CD4-positive, alpha-beta memory T cell (primary cell): ENCODE results near the gene APAF1. TPM values are rescaled to one million over a fixed set of nuclear protein-coding genes. Genes with fewer than 3 reads are reported as not detected.
"Not testable (repeated sequence)": the region's sequence is repeated elsewhere in the genome, so short reads cannot be mapped to it uniquely, and the experiment has no call there.

Experiments
- CTCF ChIA-PET: fragments of 350-600 bp; sonication (Branson Sonifier 250); formaldehyde crosslinking; loops from one replicate; lab custom pipeline; 2021; ENCODE audit warnings: inconsistent platforms; ENCODE audit not compliant: partially characterized antibody; lab: Charles Lee
- POLR2A ChIA-PET: fragments of 350-600 bp; sonication (Branson Sonifier 250); formaldehyde crosslinking; loops from one replicate; lab custom pipeline; 2021; ENCODE audit not compliant: partially characterized antibody; lab: Charles Lee
- DNase-seq, 5 donors: peaks; one replicate each; pipeline versions ENCODE4 v3.0.0 to v3.0.0-alpha.2; 2020 to 2022; ENCODE audit warnings: mixed read lengths in 1 of 5
- H3K27ac ChIP-seq: one replicate; pipeline ENCODE4 v1.7.0; 2013; ENCODE audit warnings: low read depth, low read length
- H3K27me3 ChIP-seq: 2 replicates; pipeline ENCODE4 v1.7.0; 2013; ENCODE audit warnings: mild to moderate bottlenecking, low read length, moderate library complexity; ENCODE audit not compliant: insufficient read depth
- H3K36me3 ChIP-seq: 2 replicates; pipeline ENCODE4 v1.7.0; 2013; ENCODE audit warnings: mild to moderate bottlenecking, low read length, moderate library complexity; ENCODE audit not compliant: insufficient read depth
- H3K4me1 ChIP-seq: 2 replicates; pipeline ENCODE4 v1.7.0; 2013; ENCODE audit warnings: mild to moderate bottlenecking, low read length, moderate library complexity; ENCODE audit not compliant: insufficient read depth
- H3K4me3 ChIP-seq, 2 donors: one replicate each; pipeline ENCODE4 v1.7.0; 2013; ENCODE audit warnings: low read length in 2 of 2, mild to moderate bottlenecking in 1 of 2
- H3K9me3 ChIP-seq, 2 donors: one replicate each; pipeline ENCODE4 v1.7.0; 2013; ENCODE audit warnings: low read length in 2 of 2, control low read depth in 1 of 2; ENCODE audit not compliant: control insufficient read depth in 1 of 2
- H3K27ac Mint-ChIP-seq, 7 donors: one replicate each; pipeline ENCODE4 v1.8.0; 2020 to 2021; ENCODE audit warnings: mixed read lengths in 7 of 7, mild to moderate bottlenecking in 6 of 7, inconsistent platforms in 3 of 7, moderate library complexity in 3 of 7
- H3K27me3 Mint-ChIP-seq, 2 donors: one replicate each; pipeline ENCODE4 v1.8.0; 2020 to 2021; ENCODE audit warnings: mixed read lengths in 2 of 2
- H3K36me3 Mint-ChIP-seq, 2 donors: one replicate each; pipeline ENCODE4 v1.8.0; 2020 to 2021; ENCODE audit warnings: mixed read lengths in 2 of 2, inconsistent platforms in 1 of 2, mild to moderate bottlenecking in 1 of 2
- H3K4me1 Mint-ChIP-seq, 4 donors: one replicate each; pipeline ENCODE4 v1.8.0; 2020 to 2021; ENCODE audit warnings: mixed read lengths in 4 of 4, mild to moderate bottlenecking in 1 of 4
- H3K4me3 Mint-ChIP-seq, 8 donors: one replicate each; pipeline ENCODE4 v1.8.0; 2020 to 2021; ENCODE audit warnings: mixed read lengths in 8 of 8, mild to moderate bottlenecking in 7 of 8, moderate library complexity in 6 of 8, inconsistent platforms in 3 of 8
- H3K9me3 Mint-ChIP-seq, 8 donors: one replicate each; pipeline ENCODE4 v1.8.0; 2020 to 2021; ENCODE audit warnings: mixed read lengths in 8 of 8, mild to moderate bottlenecking in 5 of 8, inconsistent platforms in 3 of 8, moderate library complexity in 1 of 8
- intact Hi-C: fragments of 100-400 bp; cut with micrococcal nuclease; formaldehyde crosslinking; loops from one replicate; pipeline ENCODE4 v1.15.1; 2023
- polyA plus RNA-seq, 2 donors: library from polyadenylated mRNA; unstranded; fragments of 300-500 nt; fragmentation: Illumina TruSeq; gene quantifications; one replicate each; pipeline ENCODE4 v1.2.3, GENCODE V29; 2021
- total RNA-seq, 2 experiments: library from RNA; stranded (reverse); gene quantifications; one replicate each; pipeline ENCODE4 v1.2.3, GENCODE V29; 2021

APAF1 gene
- total and polyA plus RNA-seq, 4 experiments from 2014 or later, result 5.3 to 32.2 (median 20.1) TPM

GRCh38 chr12:98751580-98752115, 106.6 kb downstream of the APAF1 start:
- Mint-ChIP-seq H3K9me3 (no peaks in the 10 kb centered on the region), H3K4me1 (peaks cover 4 to 7% (median 5%) of the 10 kb centered on the region in 4 donors), H3K36me3 (no peaks in the 10 kb centered on the region), H3K27ac (no peak overlapping the region), H3K27me3 (peaks cover 9 to 13% of the 10 kb centered on the region in 2 donors), H3K4me3 (no peak overlapping the region)
- Histone ChIP-seq H3K9me3 (no peaks in the 10 kb centered on the region), H3K36me3 (no peaks in the 10 kb centered on the region), H3K27me3 (no peaks in the 10 kb centered on the region), H3K4me1 (no peaks in the 10 kb centered on the region), H3K27ac (no peak overlapping the region), H3K4me3 (no peak overlapping the region)
- ChIA-PET POLR2A (no interaction called here), CTCF (interaction anchor here (3.2 kb wide), 1 partner anchor 9 kb away, joined by 9 read pairs; no protein-coding TSS in a partner anchor)
- intact Hi-C loops, result no loop called here
- no peak for DNase-seq

GRCh38 chr12:98752726-98753125, 107.6 kb downstream of the APAF1 start:
- ChIA-PET POLR2A (no interaction called here), CTCF (interaction anchor here (3.2 kb wide), 1 partner anchor 10 kb away, joined by 9 read pairs; no protein-coding TSS in a partner anchor)
- Mint-ChIP-seq H3K27ac (no peak overlapping the region), H3K9me3 (no peaks in the 10 kb centered on the region), H3K27me3 (peaks cover 3 to 5% of the 10 kb centered on the region in 2 donors), H3K36me3 (no peaks in the 10 kb centered on the region), H3K4me3 (no peak overlapping the region), H3K4me1 (peaks cover 4 to 7% (median 5%) of the 10 kb centered on the region in 4 donors)
- Histone ChIP-seq H3K4me1 (no peaks in the 10 kb centered on the region), H3K4me3 (no peak overlapping the region), H3K36me3 (no peaks in the 10 kb centered on the region), H3K9me3 (no peaks in the 10 kb centered on the region), H3K27me3 (no peaks in the 10 kb centered on the region), H3K27ac (no peak overlapping the region)
- intact Hi-C loops, result no loop called here
- no peak for DNase-seq

GRCh38 chr12:98754095-98754494, 109.0 kb downstream of the APAF1 start:
- CTCF ChIA-PET, result interaction anchor here (0.9 kb wide), 1 partner anchor 187 kb away, joined by 4 read pairs; no protein-coding TSS in a partner anchor
- H3K27ac Mint-ChIP-seq, result peak overlapping the region in 2 of 7 donors; percentile 3 to 44
- H3K36me3 Mint-ChIP-seq, result no peaks in the 10 kb centered on the region
- no peaks in the 10 kb centered on the region for H3K4me1 ChIP-seq
- no peak for DNase-seq
- H3K9me3 ChIP-seq, result no peaks in the 10 kb centered on the region
- POLR2A ChIA-PET, result no interaction called here
- intact Hi-C loops, result no loop called here
- no peak overlapping the region for H3K4me3 Mint-ChIP-seq
- H3K9me3 Mint-ChIP-seq, result no peaks in the 10 kb centered on the region
- peaks cover 0 to 3% of the 10 kb centered on the region in 2 donors for H3K27me3 Mint-ChIP-seq
- H3K27me3 ChIP-seq, result no peaks in the 10 kb centered on the region
- H3K36me3 ChIP-seq, result no peaks in the 10 kb centered on the region
- no peak overlapping the region for H3K27ac ChIP-seq
- H3K4me1 Mint-ChIP-seq, result peaks cover 4 to 7% (median 5%) of the 10 kb centered on the region in 4 donors
- no peak overlapping the region for H3K4me3 ChIP-seq

GRCh38 chr12:98755855-98756254, 110.8 kb downstream of the APAF1 start:
- H3K27me3 Mint-ChIP-seq, H3K9me3 ChIP-seq, H3K4me3 ChIP-seq, H3K4me1 Mint-ChIP-seq, H3K27me3 ChIP-seq, H3K27ac ChIP-seq, H3K36me3 ChIP-seq, H3K9me3 Mint-ChIP-seq, DNase-seq, H3K4me3 Mint-ChIP-seq, H3K27ac Mint-ChIP-seq, H3K36me3 Mint-ChIP-seq, intact Hi-C loops, POLR2A ChIA-PET, CTCF ChIA-PET, H3K4me1 ChIP-seq: not testable (repeated sequence)

GRCh38 chr12:98757455-98757854, 112.4 kb downstream of the APAF1 start:
- H3K4me1 ChIP-seq, result no peaks in the 10 kb centered on the region
- no peaks in the 10 kb centered on the region for H3K9me3 Mint-ChIP-seq
- H3K36me3 ChIP-seq, result no peaks in the 10 kb centered on the region
- DNase-seq, result no peak
- H3K27me3 ChIP-seq, result no peaks in the 10 kb centered on the region
- H3K4me3 Mint-ChIP-seq, result no peak overlapping the region
- peaks cover under 1 to 2% of the 10 kb centered on the region in 2 donors for H3K27me3 Mint-ChIP-seq
- peaks cover 4 to 7% (median 5%) of the 10 kb centered on the region in 4 donors for H3K4me1 Mint-ChIP-seq
- CTCF ChIA-PET, result no interaction called here
- H3K9me3 ChIP-seq, result no peaks in the 10 kb centered on the region
- no peak overlapping the region for H3K27ac Mint-ChIP-seq
- H3K36me3 Mint-ChIP-seq, result no peaks in the 10 kb centered on the region
- H3K4me3 ChIP-seq, result no peak overlapping the region
- POLR2A ChIA-PET, result no interaction called here
- intact Hi-C loops, result no loop called here
- no peak overlapping the region for H3K27ac ChIP-seq

GRCh38 chr12:98758331-98758730, 113.2 kb downstream of the APAF1 start:
- Histone ChIP-seq H3K9me3 (no peaks in the 10 kb centered on the region), H3K27ac (no peak overlapping the region), H3K4me1 (no peaks in the 10 kb centered on the region), H3K4me3 (no peak overlapping the region), H3K27me3 (no peaks in the 10 kb centered on the region), H3K36me3 (no peaks in the 10 kb centered on the region)
- Mint-ChIP-seq H3K4me1 (peaks cover 4 to 7% (median 5%) of the 10 kb centered on the region in 4 donors), H3K4me3 (no peak overlapping the region), H3K36me3 (no peaks in the 10 kb centered on the region), H3K27me3 (peaks cover 2% of the 10 kb centered on the region in 2 donors), H3K27ac (no peak overlapping the region), H3K9me3 (no peaks in the 10 kb centered on the region)
- CTCF ChIA-PET, result no interaction called here
- DNase-seq, result no peak
- POLR2A ChIA-PET, result no interaction called here
- intact Hi-C loops, result no loop called here

GRCh38 chr12:98763656-98764055, 118.6 kb downstream of the APAF1 start:
- no peaks in the 10 kb centered on the region for H3K4me1 ChIP-seq
- DNase-seq, result no peak
- no peaks in the 10 kb centered on the region for H3K4me1 Mint-ChIP-seq
- H3K4me3 Mint-ChIP-seq, result no peak overlapping the region
- no peak overlapping the region for H3K4me3 ChIP-seq
- no peak overlapping the region for H3K27ac Mint-ChIP-seq
- H3K9me3 Mint-ChIP-seq, result no peaks in the 10 kb centered on the region
- no peaks in the 10 kb centered on the region for H3K36me3 Mint-ChIP-seq
- H3K9me3 ChIP-seq, result no peaks in the 10 kb centered on the region
- CTCF ChIA-PET, result no interaction called here
- POLR2A ChIA-PET, result no interaction called here
- no peak overlapping the region for H3K27ac ChIP-seq
- no peaks in the 10 kb centered on the region for H3K27me3 ChIP-seq
- no peaks in the 10 kb centered on the region for H3K36me3 ChIP-seq
- intact Hi-C loops, result no loop called here
- peaks cover 0 to 7% of the 10 kb centered on the region in 2 donors for H3K27me3 Mint-ChIP-seq
